ENCODE data around the gene CPEB3.

DNA sequence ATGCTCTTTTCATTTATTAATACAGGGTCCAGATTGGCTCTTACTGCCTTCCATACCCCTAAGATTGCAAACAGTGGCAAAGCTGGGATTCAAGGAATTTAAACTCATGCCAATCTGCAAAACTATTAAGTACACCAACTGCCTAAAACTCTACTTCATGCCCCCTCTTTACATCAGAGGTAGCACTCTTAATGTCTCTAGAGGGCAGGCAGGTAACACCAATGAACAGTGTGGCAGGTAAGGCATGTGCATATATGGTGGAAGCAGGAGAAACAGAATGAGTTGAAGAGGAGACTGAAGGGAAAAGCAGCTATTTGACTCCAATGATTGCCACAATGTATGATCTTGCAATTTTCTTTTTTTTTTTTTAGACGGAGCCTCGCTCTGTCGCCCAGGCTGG, 210.6 kb downstream of the CPEB3 start:
- TF ChIP-seq, protein P1, sequence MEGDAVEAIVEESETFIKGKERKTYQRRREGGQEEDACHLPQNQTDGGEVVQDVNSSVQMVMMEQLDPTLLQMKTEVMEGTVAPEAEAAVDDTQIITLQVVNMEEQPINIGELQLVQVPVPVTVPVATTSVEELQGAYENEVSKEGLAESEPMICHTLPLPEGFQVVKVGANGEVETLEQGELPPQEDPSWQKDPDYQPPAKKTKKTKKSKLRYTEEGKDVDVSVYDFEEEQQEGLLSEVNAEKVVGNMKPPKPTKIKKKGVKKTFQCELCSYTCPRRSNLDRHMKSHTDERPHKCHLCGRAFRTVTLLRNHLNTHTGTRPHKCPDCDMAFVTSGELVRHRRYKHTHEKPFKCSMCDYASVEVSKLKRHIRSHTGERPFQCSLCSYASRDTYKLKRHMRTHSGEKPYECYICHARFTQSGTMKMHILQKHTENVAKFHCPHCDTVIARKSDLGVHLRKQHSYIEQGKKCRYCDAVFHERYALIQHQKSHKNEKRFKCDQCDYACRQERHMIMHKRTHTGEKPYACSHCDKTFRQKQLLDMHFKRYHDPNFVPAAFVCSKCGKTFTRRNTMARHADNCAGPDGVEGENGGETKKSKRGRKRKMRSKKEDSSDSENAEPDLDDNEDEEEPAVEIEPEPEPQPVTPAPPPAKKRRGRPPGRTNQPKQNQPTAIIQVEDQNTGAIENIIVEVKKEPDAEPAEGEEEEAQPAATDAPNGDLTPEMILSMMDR (conservative IDR thresholded peaks at IDR 0.05 in 1 of 2, IDR thresholded peaks at IDR 0.05 in 1 of 2; ENCODE audit: low read depth in 1 of 2, low read length in 2 of 2), result no peak
- TF ChIP-seq EZH2 (IDR thresholded peaks at IDR 0.05; ENCODE audit: low read length, missing control alignments), result no peak
